ENCODE results near the gene CENPN.

- no peak for TF ChIP-seq CTCF (IDR thresholded peaks at IDR 0.05; ENCODE audit: poor library complexity)
- no peak for TF ChIP-seq EZH2 (IDR thresholded peaks at IDR 0.05; ENCODE audit: borderline replicate concordance)
Observed at GRCh38 chr16:81061307-81061640, 54.3 kb downstream of the CENPN start.
